DMS79 treated with DMSO at 0.1 percent for 48 hours (cell line): ENCODE measurements around the gene ZNF182.
A peak's percentile ranks its signal among the peaks of the same experiment; 100 is the strongest.
"Not testable (repeated sequence)": the region's sequence is repeated elsewhere in the genome, so short reads cannot be mapped to it uniquely, and the experiment has no call there.

Source experiments
- DNase-seq: peaks from one replicate; lab custom pipeline; 2025; lab: John Stamatoyannopoulos, UW

Gene ZNF182

DNA sequence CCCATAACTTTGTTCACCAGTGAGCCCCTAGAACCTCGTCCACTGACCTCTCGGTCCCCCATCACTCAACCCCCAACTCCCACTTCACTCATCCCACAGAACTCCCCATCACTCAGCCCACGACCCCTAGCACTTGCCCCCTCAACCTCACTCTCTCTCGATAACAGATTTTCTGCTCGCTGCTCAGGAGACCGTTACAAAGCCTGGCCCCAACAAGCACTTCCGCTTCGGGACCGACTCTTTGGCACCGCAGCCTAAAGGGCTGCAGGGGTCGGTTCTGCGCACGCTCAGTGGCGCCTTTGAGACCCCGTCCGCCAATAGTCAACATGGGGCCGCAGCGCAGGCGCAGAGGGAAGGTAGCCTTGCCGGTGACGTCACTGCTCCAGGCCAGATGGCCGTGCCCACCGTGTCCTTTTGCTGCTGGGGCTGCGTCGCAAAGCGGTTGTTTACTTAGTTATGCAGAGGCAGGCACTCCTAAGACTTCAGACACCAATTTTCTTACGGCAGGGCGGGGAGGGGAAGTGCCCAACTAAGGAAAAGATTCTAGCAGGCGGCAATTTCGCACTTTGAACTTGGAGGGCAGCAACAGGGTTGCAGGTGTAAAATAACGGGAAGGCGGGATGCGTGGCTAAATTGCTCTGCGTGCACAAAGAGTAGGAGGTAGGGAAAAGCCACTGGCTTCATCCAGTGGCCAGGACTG, at the start of gene ZNF182:
TSS of gene ZNF182 (minus strand) at position 232 of the 700 bp plus-strand sequence. CDS start 1,380 bp downstream, outside the sequence.
- peak; percentile 86 for DNase-seq

GRCh38 chrX:48046846-48047245, 43.1 kb upstream of the ZNF182 start:
- DNase-seq: no peak

DNA sequence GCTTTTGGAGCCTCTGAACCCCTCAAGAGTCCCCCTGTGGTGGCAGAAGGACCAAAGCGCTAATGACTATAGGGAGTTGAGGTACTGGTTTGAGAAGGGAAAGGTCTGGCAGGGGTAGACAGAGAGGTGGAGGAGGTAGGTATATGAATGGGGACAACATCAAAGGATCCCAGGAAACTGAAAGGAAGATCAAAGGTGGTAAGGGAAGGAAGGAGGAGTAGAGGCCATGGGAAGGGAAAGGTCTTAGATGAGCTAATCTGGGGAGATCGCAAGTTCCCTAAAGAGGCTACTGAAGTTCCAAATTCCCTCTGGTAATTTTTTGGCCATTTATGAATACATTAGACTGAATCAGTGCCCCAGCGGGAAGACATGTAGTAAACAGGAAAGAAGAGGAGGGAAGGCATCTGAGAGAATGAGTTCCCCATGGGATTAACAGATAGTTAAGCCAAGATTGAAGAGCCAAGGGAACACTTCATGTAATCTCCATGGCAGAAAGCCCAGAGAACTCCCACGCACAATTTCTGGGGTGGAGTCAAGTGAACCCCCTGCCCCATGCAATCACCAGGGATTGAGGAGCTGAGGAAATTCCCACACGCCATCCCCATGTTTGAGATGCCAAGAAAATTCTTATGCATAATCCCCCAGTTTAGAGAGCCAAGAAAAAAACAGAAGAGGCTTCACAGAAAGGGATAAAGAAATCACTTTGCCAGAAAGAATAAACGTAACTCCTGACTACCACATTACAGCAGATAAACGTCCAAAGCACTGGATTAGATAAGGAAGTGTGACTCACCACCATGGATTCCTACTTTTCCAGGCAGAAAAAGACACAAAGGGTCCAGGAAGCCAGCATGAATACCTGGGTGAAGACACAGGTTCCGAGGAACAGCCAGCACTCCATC, 41.9 kb upstream of the ZNF182 start:
- no peak for DNase-seq

DNA sequence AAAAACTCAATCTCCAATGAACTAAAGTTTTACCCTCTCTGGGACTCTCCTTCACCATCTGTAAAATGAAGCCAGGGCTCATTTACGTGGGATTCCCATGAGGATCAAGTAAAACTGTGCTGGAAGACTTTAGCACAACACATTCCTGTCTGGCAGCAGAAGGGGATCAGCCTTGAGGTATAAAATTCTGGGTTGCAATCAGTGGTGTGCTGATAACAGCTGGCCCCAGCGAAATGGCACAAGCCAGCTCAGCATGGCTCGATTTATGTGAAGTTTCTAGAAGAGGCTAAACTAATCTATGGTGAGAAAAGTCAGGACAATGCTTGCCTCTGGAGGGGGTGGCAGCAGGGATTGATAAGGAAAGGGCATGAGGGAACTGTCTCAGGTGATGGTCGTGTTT, 39.3 kb upstream of the ZNF182 start:
- no peak for DNase-seq

GRCh38 chrX:48035891-48036290, 32.1 kb upstream of the ZNF182 start:
- DNase-seq: no peak

DNA sequence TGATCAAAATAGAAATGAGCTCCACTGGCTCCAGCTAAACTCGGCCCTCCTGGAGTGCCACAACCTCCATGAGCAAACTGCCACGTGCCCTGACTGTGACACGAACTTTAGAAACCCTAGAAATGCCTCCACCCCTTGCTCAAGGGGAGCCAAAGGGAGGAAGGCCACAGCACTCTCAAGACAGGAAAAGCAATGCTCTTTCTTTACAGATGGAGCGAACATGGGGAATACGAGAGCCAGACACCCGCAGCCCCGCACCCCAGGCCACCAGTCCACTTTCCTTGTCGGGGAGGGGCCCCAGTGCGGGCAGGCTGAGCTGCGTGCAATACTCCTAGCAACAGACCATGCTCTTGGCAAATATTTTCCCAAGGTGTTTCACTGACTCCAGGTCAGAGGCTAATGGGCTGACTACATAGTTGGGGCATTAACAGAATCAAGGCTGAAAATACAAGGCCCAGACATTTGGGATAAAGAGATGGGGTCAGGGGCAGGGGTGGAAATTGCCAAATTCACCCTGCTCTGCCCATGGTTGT, 26.9 kb upstream of the ZNF182 start:
- DNase-seq: not testable (repeated sequence)

DNA sequence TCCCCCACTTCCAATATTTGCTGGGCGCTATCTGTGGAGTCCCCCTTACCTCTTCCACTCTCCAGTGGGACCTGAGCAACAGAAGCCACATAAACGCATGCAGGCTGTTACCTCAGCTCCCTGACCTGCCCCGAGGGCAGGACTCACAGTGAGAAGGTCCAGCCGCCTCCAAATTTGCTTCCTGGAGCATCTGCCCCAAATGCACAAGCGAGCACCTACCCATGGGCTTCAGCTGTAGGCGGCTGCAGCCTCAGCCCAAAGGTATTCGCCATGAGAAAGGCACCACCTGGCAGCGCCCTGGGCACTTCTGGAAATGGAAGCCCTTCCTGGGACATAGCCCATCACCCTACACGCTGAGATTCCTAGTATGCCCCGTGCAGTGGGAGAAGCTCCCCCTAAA, 26.4 kb upstream of the ZNF182 start:
- no peak for DNase-seq

- DNase-seq: no peak
These were observed 24.3 kb upstream of the ZNF182 start for GRCh38 chrX:48028091-48028490.

DNA sequence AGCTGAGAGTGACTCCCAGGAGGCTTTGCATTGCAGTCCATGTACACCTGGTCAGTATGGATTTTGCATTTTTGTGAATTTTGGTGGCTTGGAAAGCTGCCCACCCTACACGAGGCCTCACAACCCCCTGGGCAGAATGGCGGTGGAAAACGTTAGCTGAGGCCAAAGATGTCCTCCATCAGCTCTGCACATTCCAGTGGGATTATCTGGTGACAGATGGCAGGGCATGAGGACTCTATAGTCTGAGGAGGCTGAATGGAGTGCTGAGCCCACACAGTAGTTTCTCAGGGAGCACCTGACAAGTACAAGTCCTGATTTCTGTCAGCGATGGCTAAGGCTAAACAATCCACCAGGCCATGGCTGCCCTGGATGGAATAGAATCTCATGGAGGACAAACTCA, 23.8 kb upstream of the ZNF182 start:
- not testable (repeated sequence) for DNase-seq

GRCh38 chrX:48025561-48025960, 21.8 kb upstream of the ZNF182 start:
- DNase-seq: peak; percentile 10

- no peak for DNase-seq
These were observed 18.9 kb upstream of the ZNF182 start for GRCh38 chrX:48022738-48023137.

GRCh38 chrX:48022100-48022499, 18.3 kb upstream of the ZNF182 start:
- no peak for DNase-seq

GRCh38 chrX:48021026-48021900, 17.5 kb upstream of the ZNF182 start:
- DNase-seq: peak; percentile 85

GRCh38 chrX:48020472-48020871, 16.7 kb upstream of the ZNF182 start:
- not testable (repeated sequence) for DNase-seq

DNA sequence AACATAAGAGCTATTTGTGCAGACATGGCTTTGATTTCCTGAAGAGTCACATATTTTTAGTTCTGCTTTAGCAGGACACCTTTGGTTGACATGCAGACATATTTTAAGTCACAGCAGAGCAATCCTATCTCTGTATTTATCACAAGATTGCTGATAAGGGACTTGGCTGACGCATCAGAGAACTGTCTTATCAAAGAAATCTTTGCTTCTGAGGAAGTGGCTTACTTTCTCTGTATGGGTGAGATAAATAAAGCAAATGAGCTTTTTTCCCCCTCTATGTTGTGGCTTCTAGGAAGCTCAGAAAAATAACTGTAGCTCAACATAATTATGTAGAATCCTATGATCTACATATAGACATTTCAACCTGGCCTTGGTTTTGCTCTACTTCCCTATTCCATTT, 16.1 kb upstream of the ZNF182 start:
- DNase-seq: not testable (repeated sequence)

GRCh38 chrX:48016583-48017310, 13.0 kb upstream of the ZNF182 start:
- DNase-seq: not testable (repeated sequence)

DNA sequence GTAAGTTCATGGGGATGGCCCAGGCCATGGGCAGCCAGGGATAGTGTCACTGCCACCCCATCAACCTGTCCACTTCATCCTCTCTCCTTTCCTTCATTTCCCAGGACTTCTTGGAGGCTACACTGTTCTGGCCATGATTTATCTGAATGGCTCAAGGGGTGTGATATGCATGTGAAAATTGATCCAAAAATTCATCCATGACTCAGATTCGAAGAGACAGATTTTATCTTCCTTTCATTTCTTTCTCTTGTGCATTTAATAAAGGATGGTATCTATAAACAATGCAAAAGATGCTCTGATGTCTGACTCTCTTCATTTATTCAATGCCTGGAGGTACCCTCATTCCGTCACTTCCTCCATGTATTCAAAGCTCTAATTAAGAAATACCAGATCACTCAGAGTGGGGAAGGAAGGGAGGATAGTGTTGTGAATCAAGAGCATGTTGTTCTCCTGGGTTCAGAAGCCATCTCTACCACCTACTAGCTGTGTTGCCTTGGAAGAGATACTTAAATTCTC, 5.7 kb upstream of the ZNF182 start:
- DNase-seq: not testable (repeated sequence)

GRCh38 chrX:48006688-48007087, 2.9 kb upstream of the ZNF182 start, which contains the start of gene SPACA5:
TSS of gene SPACA5 (plus strand) at chrX:48006988. CDS start at chrX:48007803, 815 bp downstream.
- not testable (repeated sequence) for DNase-seq

- no peak for DNase-seq
These were observed 427 bp downstream of the ZNF182 start for GRCh38 chrX:48003367-48003757.

DNA sequence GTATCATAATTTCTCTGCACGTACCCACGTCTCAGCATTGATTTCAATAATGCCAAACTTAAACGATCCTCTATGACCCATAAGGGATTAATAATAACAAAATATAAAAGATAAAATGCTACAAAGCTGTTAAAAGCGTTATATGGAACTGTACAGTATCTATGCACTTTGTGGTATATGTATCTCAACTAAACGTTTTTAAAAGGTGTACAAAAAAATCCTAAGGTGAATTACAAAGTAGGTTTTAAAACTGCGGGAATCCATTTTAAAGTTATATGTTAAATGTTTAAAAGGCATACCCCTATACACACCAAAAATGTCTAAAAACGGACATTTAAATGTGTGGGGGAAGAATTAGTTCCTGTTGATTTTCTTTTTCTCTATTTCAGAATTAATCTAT, 860 bp downstream of the ZNF182 start:
- no peak for DNase-seq

DNA sequence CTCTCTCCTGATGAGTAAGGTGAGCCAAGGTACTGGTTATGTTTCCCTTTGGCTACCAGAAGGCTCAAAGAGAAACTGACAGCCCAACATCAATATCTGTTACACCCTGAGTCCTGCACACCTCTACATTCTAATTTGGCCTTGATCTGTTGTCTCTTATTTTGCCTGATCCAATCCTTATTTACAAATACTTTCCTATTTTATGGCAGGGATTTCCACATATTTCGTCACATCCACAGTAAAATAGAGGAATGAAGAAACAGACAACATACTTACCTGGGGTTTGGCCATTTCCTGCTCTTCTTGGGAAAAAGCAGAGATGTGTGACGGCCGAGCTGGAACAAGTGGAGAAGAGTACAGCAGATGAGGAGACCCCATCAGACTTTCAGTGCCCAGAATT, 1.5 kb downstream of the ZNF182 start:
- no peak for DNase-seq
